ENCODE measurements around the gene ARHGAP23. TPM values are rescaled to one million over a fixed set of nuclear protein-coding genes. Genes with fewer than 3 reads are reported as not detected.

ARHGAP23 gene
- total and polyA plus RNA-seq, 10 of the 15 experiments (the other 5 are each of a cell fraction or from before 2014, with no cell fraction given), result 0.23 to 5.8 (median 2.1) TPM

- BruUV-seq (replicated peaks), result no TSS peak
- no peak overlapping the region for H2AFZ ChIP-seq (ENCODE audit: control insufficient read depth, low read depth, low read length)
- ATAC-seq (no peak), DNase-seq (ENCODE audit: low read depth, low spot score) (no peak), FAIRE-seq (no peak)
- no peak overlapping the region for H3K4me3 ChIP-seq
- no peak overlapping the region for H3K9ac ChIP-seq (ENCODE audit: control insufficient read depth, insufficient read depth, low read length)
- SMC1A ChIA-PET (ENCODE audit: uncharacterized antibody, unreplicated experiment), result interaction anchor here (1.3 kb wide), 1 partner anchor 91 kb away, joined by 4 read pairs; no protein-coding TSS in a partner anchor
- H3K79me2 ChIP-seq (ENCODE audit: control insufficient read depth, insufficient read depth, low read length), result no peaks in the 10 kb centered on the region
- H3K27ac ChIP-seq (ENCODE audit: control insufficient read depth, insufficient read depth), result no peak overlapping the region
- H3K4me2 ChIP-seq (ENCODE audit: control insufficient read depth, insufficient read depth), result no peak overlapping the region
- H3K27me3 ChIP-seq (replicated peaks in 1 of 2; ENCODE audit: control insufficient read depth in 2 of 2, insufficient read depth in 2 of 2, low read length in 1 of 2), result no peaks in the 10 kb centered on the region
- RAD21 ChIA-PET (ENCODE audit: unreplicated experiment), result no interaction called here
- intact Hi-C loops (cut with micrococcal nuclease; ENCODE audit: unreplicated experiment) (no loop called here), in situ Hi-C loops (cut with MboI) (loop anchor here (5.0 kb wide), 1 partner anchor 51 kb away; no protein-coding TSS in a partner anchor)
- no peaks in the 10 kb centered on the region for H4K20me1 ChIP-seq (ENCODE audit: control insufficient read depth, insufficient read depth)
- CTCF ChIA-PET, result interaction anchor here (1.0 to 1.6 kb wide), 3 partner anchors 19 to 227 kb away, joined by 3 to 5 read pairs (median 4); no protein-coding TSS in a partner anchor
- H3K36me3 ChIP-seq (ENCODE audit: control insufficient read depth in 2 of 2, insufficient read depth in 2 of 2, low read length in 1 of 2), result no peaks in the 10 kb centered on the region
- TF ChIP-seq GATAD2B (conservative IDR thresholded peaks at IDR 0.05; ENCODE audit: low read depth) (no peak), ZNF592 (IDR thresholded peaks at IDR 0.05) (no peak), STAT3 (IDR thresholded peaks at IDR 0.05; ENCODE audit: low read depth, low read length) (no peak), USF1 (IDR thresholded peaks at IDR 0.05; ENCODE audit: borderline replicate concordance, extremely low read length, insufficient read depth, low read depth, low read length) (no peak), ETV6 (conservative IDR thresholded peaks at IDR 0.05 in 1 of 2, IDR thresholded peaks at IDR 0.05 in 1 of 2; ENCODE audit: borderline replicate concordance in 1 of 2, low read depth in 1 of 2) (no peak), NFYB (IDR thresholded peaks at IDR 0.05; ENCODE audit: insufficient read depth, low read depth, low read length) (no peak), ZNF274 (IDR thresholded peaks at IDR 0.05; ENCODE audit: insufficient read depth, insufficient read length) (no peak)
- POLR2A ChIA-PET, result interaction anchor here (0.6 kb wide), 1 partner anchor 8 kb away, joined by 3 read pairs; no protein-coding TSS in a partner anchor
- H3K9me3 ChIP-seq (replicated peaks; ENCODE audit: control insufficient read depth, insufficient read depth, low read length), result no peaks in the 10 kb centered on the region
- WGBS (ENCODE audit: insufficient coverage, insufficient replicate concordance, low lambda C conversion rate, missing lambda C conversion rate), result 43% methylated on average over 16 of the region's 16 CpGs
- H3K4me1 ChIP-seq (ENCODE audit: control insufficient read depth, insufficient read depth, low read length), result peaks cover 5% of the 10 kb centered on the region; the same call in 1 of the 2 replicates
Observed at GRCh38 chr17:38440614-38441397, 12.5 kb downstream of the ARHGAP23 start.
